Measurements from ENCODE around the gene TNS1.

Gene TNS1

DNA sequence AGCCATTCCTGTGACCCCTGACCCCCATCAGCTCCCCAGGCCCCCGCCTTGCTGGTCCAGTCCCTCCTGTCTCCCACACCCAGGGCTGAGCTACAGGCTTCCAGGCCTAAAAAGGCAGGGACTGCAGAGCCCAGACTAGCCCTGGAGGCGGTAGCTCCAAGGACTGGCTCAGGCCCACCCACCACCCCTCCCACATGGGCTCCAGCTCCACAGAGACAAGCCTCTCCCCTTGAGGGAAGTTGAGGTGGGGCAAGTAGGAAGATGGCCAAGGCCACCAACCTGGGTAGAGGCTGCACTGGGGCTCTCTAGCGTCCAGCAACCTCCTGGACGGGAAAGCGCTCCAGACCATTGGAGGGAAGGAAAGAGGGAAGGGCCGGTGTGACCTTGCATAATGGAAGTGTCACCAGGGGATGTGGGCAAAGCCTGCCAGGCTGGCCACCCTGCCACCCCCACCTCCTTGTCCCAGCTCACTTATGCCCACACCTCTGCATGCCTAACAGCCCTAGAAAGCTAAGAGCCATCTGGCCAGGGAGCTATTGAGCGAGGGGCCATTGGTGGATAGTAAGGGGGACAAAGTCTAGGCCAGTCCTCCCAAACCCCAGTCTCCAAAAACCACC lies 63.1 kb downstream of the TNS1 start:
- Histone ChIP-seq H3K9me2 (replicated peaks; ENCODE audit: low read depth, low read length) (no peaks in the 10 kb centered on the region), H3K4me3 (ENCODE audit: low read length, poor library complexity, severe bottlenecking) (no peak overlapping the region), H3K79me2 (ENCODE audit: insufficient read depth, low read length) (no peaks in the 10 kb centered on the region), H3K4me2 (ENCODE audit: low read depth, low read length, poor library complexity, severe bottlenecking) (peak overlapping the region; percentile 71), H4K20me1 (ENCODE audit: insufficient read depth, low read length, poor library complexity, severe bottlenecking) (no peaks in the 10 kb centered on the region), H3F3A (ENCODE audit: low read depth) (no peaks in the 10 kb centered on the region), H3K27me3 (ENCODE audit: insufficient read depth, low read length, poor library complexity, severe bottlenecking) (no peaks in the 10 kb centered on the region), H2AFZ (ENCODE audit: low read length) (no peak overlapping the region), H3K9ac (ENCODE audit: low read depth, low read length, poor library complexity, severe bottlenecking) (no peak overlapping the region), H3K9me3 (ENCODE audit: insufficient read depth, low read depth, low read length) (no peaks in the 10 kb centered on the region), H3K4me1 (ENCODE audit: insufficient read depth, low read length, poor library complexity, severe bottlenecking) (peaks cover 36% of the 10 kb centered on the region), H3K36me3 (ENCODE audit: insufficient read depth, low read length) (no peaks in the 10 kb centered on the region)
- TF ChIP-seq EZH2phosphoT487 (IDR thresholded peaks at IDR 0.05; ENCODE audit: borderline replicate concordance): no peak
- TF ChIP-seq, protein P1, sequence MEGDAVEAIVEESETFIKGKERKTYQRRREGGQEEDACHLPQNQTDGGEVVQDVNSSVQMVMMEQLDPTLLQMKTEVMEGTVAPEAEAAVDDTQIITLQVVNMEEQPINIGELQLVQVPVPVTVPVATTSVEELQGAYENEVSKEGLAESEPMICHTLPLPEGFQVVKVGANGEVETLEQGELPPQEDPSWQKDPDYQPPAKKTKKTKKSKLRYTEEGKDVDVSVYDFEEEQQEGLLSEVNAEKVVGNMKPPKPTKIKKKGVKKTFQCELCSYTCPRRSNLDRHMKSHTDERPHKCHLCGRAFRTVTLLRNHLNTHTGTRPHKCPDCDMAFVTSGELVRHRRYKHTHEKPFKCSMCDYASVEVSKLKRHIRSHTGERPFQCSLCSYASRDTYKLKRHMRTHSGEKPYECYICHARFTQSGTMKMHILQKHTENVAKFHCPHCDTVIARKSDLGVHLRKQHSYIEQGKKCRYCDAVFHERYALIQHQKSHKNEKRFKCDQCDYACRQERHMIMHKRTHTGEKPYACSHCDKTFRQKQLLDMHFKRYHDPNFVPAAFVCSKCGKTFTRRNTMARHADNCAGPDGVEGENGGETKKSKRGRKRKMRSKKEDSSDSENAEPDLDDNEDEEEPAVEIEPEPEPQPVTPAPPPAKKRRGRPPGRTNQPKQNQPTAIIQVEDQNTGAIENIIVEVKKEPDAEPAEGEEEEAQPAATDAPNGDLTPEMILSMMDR (conservative IDR thresholded peaks at IDR 0.05; ENCODE audit: low read length): no peak

DNA sequence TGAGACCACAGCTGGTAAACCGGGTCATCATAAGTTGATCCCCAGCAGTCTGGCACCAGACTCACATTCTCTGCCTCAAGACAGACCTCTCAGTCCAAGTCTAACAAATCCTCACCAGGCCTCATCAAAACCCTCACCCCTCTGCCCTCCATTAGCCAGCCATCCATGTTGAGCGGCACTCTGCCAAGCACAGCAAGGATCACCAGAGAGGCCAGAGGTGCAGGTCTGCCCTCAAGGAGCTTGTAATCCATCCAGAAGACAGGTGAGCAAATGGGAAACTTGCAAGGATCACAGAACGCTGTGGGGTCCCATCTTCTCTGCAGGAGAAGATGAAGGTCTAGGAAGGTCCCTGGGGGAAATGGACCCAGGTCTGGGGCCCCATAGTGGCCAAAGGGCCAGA lies 63.6 kb downstream of the TNS1 start:
- Histone ChIP-seq H4K20me1 (ENCODE audit: insufficient read depth, low read length, poor library complexity, severe bottlenecking) (no peaks in the 10 kb centered on the region), H3K27me3 (ENCODE audit: insufficient read depth, low read length, poor library complexity, severe bottlenecking) (no peaks in the 10 kb centered on the region), H3K9me3 (ENCODE audit: insufficient read depth, low read depth, low read length) (no peaks in the 10 kb centered on the region), H3F3A (ENCODE audit: low read depth) (no peaks in the 10 kb centered on the region), H3K9ac (ENCODE audit: low read depth, low read length, poor library complexity, severe bottlenecking) (no peak overlapping the region), H2AFZ (ENCODE audit: low read length) (no peak overlapping the region), H3K9me2 (replicated peaks; ENCODE audit: low read depth, low read length) (no peaks in the 10 kb centered on the region), H3K4me3 (ENCODE audit: low read length, poor library complexity, severe bottlenecking) (no peak overlapping the region), H3K79me2 (ENCODE audit: insufficient read depth, low read length) (no peaks in the 10 kb centered on the region), H3K4me1 (ENCODE audit: insufficient read depth, low read length, poor library complexity, severe bottlenecking) (peaks cover 35% of the 10 kb centered on the region), H3K4me2 (ENCODE audit: low read depth, low read length, poor library complexity, severe bottlenecking) (no peak overlapping the region), H3K36me3 (ENCODE audit: insufficient read depth, low read length) (no peaks in the 10 kb centered on the region)
- TF ChIP-seq EZH2phosphoT487 (IDR thresholded peaks at IDR 0.05; ENCODE audit: borderline replicate concordance): no peak
- TF ChIP-seq, protein P1 (conservative IDR thresholded peaks at IDR 0.05; ENCODE audit: low read length): no peak

DNA sequence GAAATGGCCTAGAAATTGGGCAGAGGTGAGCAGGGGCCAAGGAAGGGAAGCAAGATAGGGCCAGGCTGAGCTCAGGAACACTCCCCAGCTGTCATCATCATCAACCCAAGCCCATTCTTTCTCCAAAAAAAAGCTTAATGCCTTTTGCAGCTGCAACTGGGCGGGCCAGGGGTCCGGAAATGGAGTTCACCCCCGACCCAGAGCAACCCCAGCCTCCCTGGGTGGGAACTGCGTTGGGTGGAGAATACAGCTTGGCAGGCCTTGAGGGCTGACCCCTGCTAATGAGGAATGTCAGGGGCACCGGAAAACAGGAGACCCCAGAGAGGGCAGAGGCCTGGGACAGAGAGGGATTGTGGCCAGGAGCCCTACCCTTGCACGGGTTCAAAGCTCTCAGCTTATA lies 64.8 kb downstream of the TNS1 start:
- Histone ChIP-seq H4K20me1 (ENCODE audit: insufficient read depth, low read length, poor library complexity, severe bottlenecking) (no peaks in the 10 kb centered on the region), H3K4me3 (ENCODE audit: low read length, poor library complexity, severe bottlenecking) (no peak overlapping the region), H3F3A (ENCODE audit: low read depth) (no peaks in the 10 kb centered on the region), H3K36me3 (ENCODE audit: insufficient read depth, low read length) (no peaks in the 10 kb centered on the region), H3K4me2 (ENCODE audit: low read depth, low read length, poor library complexity, severe bottlenecking) (no peak overlapping the region), H3K9ac (ENCODE audit: low read depth, low read length, poor library complexity, severe bottlenecking) (no peak overlapping the region), H3K79me2 (ENCODE audit: insufficient read depth, low read length) (no peaks in the 10 kb centered on the region), H3K9me2 (replicated peaks; ENCODE audit: low read depth, low read length) (no peaks in the 10 kb centered on the region), H3K27me3 (ENCODE audit: insufficient read depth, low read length, poor library complexity, severe bottlenecking) (no peaks in the 10 kb centered on the region), H2AFZ (ENCODE audit: low read length) (no peak overlapping the region), H3K9me3 (ENCODE audit: insufficient read depth, low read depth, low read length) (no peaks in the 10 kb centered on the region), H3K4me1 (ENCODE audit: insufficient read depth, low read length, poor library complexity, severe bottlenecking) (peaks cover 24% of the 10 kb centered on the region)
- TF ChIP-seq, protein P1 (conservative IDR thresholded peaks at IDR 0.05; ENCODE audit: low read length): no peak
- no peak for TF ChIP-seq EZH2phosphoT487 (IDR thresholded peaks at IDR 0.05; ENCODE audit: borderline replicate concordance)

Data from Loucy (cell line).